NB4 (cell line): ENCODE data around the gene MMEL1.

ENCODE experiments used
- DNase-seq: peaks from one replicate; pipeline ENCODE4 v3.0.0; 2010; ENCODE audit warnings: low read depth
- H3K4me3 ChIP-seq: one replicate; pipeline ENCODE4 v1.5.1; 2011; ENCODE audit warnings: mild to moderate bottlenecking, low read depth, low read length, moderate library complexity
- MYC ChIP-seq: IDR thresholded peaks from 2 replicates; pipeline ENCODE4 v1.6.1; 2011; ENCODE audit warnings: low read depth, low read length
- POLR2A ChIP-seq: IDR thresholded peaks from 2 replicates; pipeline ENCODE4 v1.6.1; 2011; ENCODE audit warnings: mild to moderate bottlenecking; ENCODE audit not compliant: insufficient read length; ENCODE audit errors: extremely low read depth
- TF ChIP-seq, protein P1 (sequence below): IDR thresholded peaks from 2 replicates; pipeline ENCODE4 v1.6.1; 2011; ENCODE audit warnings: low read depth, low read length
- TF ChIP-seq, protein P2 (sequence below): IDR thresholded peaks from one replicate; pipeline ENCODE4 v1.5.1; 2012; ENCODE audit warnings: low read depth, low read length

MMEL1 gene

DNA sequence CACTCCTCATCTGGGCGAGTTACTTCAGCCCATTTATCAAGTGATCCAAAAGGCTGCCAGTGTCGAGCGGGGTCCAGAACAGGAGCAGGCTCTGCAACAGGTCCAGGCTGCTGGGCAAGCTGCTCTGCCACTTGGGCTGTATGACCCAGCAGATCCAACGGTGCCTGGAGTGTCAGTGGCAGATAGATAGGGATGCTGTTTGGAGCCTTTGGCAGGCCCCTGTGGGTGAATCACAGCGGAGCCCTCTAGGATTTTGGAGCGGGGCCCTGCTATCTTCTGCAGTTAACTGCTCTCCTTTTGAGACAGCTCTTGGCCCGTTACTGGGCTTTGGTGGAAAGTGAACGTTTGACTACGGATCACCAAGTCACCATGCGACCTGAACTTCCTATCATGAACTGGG, 7.5 kb downstream of the MMEL1 start:
- no peak overlapping the region for H3K4me3 ChIP-seq
- TF ChIP-seq POLR2A (no peak), MYC (no peak)
- TF ChIP-seq, protein P1, sequence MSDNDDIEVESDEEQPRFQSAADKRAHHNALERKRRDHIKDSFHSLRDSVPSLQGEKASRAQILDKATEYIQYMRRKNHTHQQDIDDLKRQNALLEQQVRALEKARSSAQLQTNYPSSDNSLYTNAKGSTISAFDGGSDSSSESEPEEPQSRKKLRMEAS = no peak
- TF ChIP-seq, protein P2, sequence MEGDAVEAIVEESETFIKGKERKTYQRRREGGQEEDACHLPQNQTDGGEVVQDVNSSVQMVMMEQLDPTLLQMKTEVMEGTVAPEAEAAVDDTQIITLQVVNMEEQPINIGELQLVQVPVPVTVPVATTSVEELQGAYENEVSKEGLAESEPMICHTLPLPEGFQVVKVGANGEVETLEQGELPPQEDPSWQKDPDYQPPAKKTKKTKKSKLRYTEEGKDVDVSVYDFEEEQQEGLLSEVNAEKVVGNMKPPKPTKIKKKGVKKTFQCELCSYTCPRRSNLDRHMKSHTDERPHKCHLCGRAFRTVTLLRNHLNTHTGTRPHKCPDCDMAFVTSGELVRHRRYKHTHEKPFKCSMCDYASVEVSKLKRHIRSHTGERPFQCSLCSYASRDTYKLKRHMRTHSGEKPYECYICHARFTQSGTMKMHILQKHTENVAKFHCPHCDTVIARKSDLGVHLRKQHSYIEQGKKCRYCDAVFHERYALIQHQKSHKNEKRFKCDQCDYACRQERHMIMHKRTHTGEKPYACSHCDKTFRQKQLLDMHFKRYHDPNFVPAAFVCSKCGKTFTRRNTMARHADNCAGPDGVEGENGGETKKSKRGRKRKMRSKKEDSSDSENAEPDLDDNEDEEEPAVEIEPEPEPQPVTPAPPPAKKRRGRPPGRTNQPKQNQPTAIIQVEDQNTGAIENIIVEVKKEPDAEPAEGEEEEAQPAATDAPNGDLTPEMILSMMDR = no peak
- no peak for DNase-seq

GRCh38 chr1:2624735-2625300, 8.0 kb downstream of the MMEL1 start:
- H3K4me3 ChIP-seq = no peak overlapping the region
- DNase-seq = no peak
- TF ChIP-seq, protein P1 = no peak
- TF ChIP-seq, protein P2 = no peak
- no peak for TF ChIP-seq MYC
- no peak for TF ChIP-seq POLR2A

DNA sequence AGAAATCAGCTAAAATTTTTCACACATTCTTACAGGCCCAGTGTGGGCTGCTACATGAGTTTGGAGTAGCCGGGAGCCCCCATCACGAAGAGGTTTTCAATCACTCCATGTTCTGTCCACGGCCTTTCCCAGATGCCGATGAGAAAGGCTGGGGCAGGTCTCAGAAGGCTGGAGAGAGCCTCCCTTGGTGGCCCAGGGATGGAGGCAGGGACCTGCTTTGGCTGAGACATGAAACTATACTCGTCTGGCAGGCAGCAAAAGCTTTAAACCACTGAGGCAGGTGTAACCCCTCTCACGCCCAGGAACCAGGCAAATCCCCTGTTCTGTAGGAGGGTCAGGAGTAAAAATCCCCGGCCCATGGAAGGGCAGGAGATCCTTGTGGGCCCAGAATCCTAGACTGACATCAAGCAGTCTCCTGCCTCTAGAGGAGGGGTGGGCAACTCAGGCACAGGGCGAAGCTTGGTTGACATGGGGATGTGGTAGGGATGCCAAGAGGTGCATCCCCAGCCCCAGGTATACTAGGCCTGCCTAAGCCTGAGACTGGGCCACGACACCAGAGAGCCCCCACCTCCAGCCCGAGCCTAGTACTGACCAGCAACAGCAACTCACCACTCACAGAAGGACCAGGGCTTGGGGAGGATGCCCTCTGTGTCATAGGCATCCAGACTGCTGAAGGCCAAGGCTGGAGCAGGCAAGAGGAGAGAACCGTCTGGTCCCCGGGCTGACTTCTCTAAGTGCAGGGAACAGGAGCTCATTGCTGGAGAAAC, 9.1 kb downstream of the MMEL1 start:
- TF ChIP-seq, protein P2 = no peak
- TF ChIP-seq, protein P1 = no peak
- TF ChIP-seq MYC = no peak
- no peak for TF ChIP-seq POLR2A
- H3K4me3 ChIP-seq = no peak overlapping the region
- no peak for DNase-seq

GRCh38 chr1:2617971-2618470, 14.8 kb downstream of the MMEL1 start:
- no peak for DNase-seq
- TF ChIP-seq, protein P2 = no peak
- TF ChIP-seq MYC (no peak), POLR2A (no peak)
- TF ChIP-seq, protein P1 = no peak

GRCh38 chr1:2614145-2614544, 18.7 kb downstream of the MMEL1 start:
- no peak overlapping the region for H3K4me3 ChIP-seq
- no peak for DNase-seq
- TF ChIP-seq MYC (no peak), POLR2A (no peak)
- TF ChIP-seq, protein P2 = no peak
- TF ChIP-seq, protein P1 = no peak

More at GRCh38 chr1:2617971-2618470, 14.8 kb downstream of the MMEL1 start:
- no peak overlapping the region for H3K4me3 ChIP-seq
